CD4-positive, alpha-beta memory T cell (primary cell): ENCODE measurements around the gene KLHDC2. TPM values are rescaled to one million over a fixed set of nuclear protein-coding genes. Genes with fewer than 3 reads are reported as not detected.
"Not testable (repeated sequence)": the region's sequence is repeated elsewhere in the genome, so short reads cannot be mapped to it uniquely, and the experiment has no call there.

Experiments used
- CTCF ChIA-PET: fragments of 350-600 bp; sonication (Branson Sonifier 250); formaldehyde crosslinking; loops from one replicate; lab custom pipeline; 2021; ENCODE audit warnings: inconsistent platforms; ENCODE audit not compliant: partially characterized antibody; lab: Charles Lee
- POLR2A ChIA-PET: fragments of 350-600 bp; sonication (Branson Sonifier 250); formaldehyde crosslinking; loops from one replicate; lab custom pipeline; 2021; ENCODE audit not compliant: partially characterized antibody; lab: Charles Lee
- DNase-seq, 5 donors: peaks; one replicate each; pipeline versions ENCODE4 v3.0.0 to v3.0.0-alpha.2; 2020 to 2022; ENCODE audit warnings: mixed read lengths in 1 of 5
- H3K27ac ChIP-seq: one replicate; pipeline ENCODE4 v1.7.0; 2013; ENCODE audit warnings: low read depth, low read length
- H3K27me3 ChIP-seq: 2 replicates; pipeline ENCODE4 v1.7.0; 2013; ENCODE audit warnings: mild to moderate bottlenecking, low read length, moderate library complexity; ENCODE audit not compliant: insufficient read depth
- H3K36me3 ChIP-seq: 2 replicates; pipeline ENCODE4 v1.7.0; 2013; ENCODE audit warnings: mild to moderate bottlenecking, low read length, moderate library complexity; ENCODE audit not compliant: insufficient read depth
- H3K4me1 ChIP-seq: 2 replicates; pipeline ENCODE4 v1.7.0; 2013; ENCODE audit warnings: mild to moderate bottlenecking, low read length, moderate library complexity; ENCODE audit not compliant: insufficient read depth
- H3K4me3 ChIP-seq, 2 donors: one replicate each; pipeline ENCODE4 v1.7.0; 2013; ENCODE audit warnings: low read length in 2 of 2, mild to moderate bottlenecking in 1 of 2
- H3K9me3 ChIP-seq, 2 donors: one replicate each; pipeline ENCODE4 v1.7.0; 2013; ENCODE audit warnings: low read length in 2 of 2, control low read depth in 1 of 2; ENCODE audit not compliant: control insufficient read depth in 1 of 2
- H3K27ac Mint-ChIP-seq, 7 donors: one replicate each; pipeline ENCODE4 v1.8.0; 2020 to 2021; ENCODE audit warnings: mixed read lengths in 7 of 7, mild to moderate bottlenecking in 6 of 7, inconsistent platforms in 3 of 7, moderate library complexity in 3 of 7
- H3K27me3 Mint-ChIP-seq, 2 donors: one replicate each; pipeline ENCODE4 v1.8.0; 2020 to 2021; ENCODE audit warnings: mixed read lengths in 2 of 2
- H3K36me3 Mint-ChIP-seq, 2 donors: one replicate each; pipeline ENCODE4 v1.8.0; 2020 to 2021; ENCODE audit warnings: mixed read lengths in 2 of 2, inconsistent platforms in 1 of 2, mild to moderate bottlenecking in 1 of 2
- H3K4me1 Mint-ChIP-seq, 4 donors: one replicate each; pipeline ENCODE4 v1.8.0; 2020 to 2021; ENCODE audit warnings: mixed read lengths in 4 of 4, mild to moderate bottlenecking in 1 of 4
- H3K4me3 Mint-ChIP-seq, 8 donors: one replicate each; pipeline ENCODE4 v1.8.0; 2020 to 2021; ENCODE audit warnings: mixed read lengths in 8 of 8, mild to moderate bottlenecking in 7 of 8, moderate library complexity in 6 of 8, inconsistent platforms in 3 of 8
- H3K9me3 Mint-ChIP-seq, 8 donors: one replicate each; pipeline ENCODE4 v1.8.0; 2020 to 2021; ENCODE audit warnings: mixed read lengths in 8 of 8, mild to moderate bottlenecking in 5 of 8, inconsistent platforms in 3 of 8, moderate library complexity in 1 of 8
- intact Hi-C: fragments of 100-400 bp; cut with micrococcal nuclease; formaldehyde crosslinking; loops from one replicate; pipeline ENCODE4 v1.15.1; 2023
- polyA plus RNA-seq, 2 donors: library from polyadenylated mRNA; unstranded; fragments of 300-500 nt; fragmentation: Illumina TruSeq; gene quantifications; one replicate each; pipeline ENCODE4 v1.2.3, GENCODE V29; 2021
- total RNA-seq, 2 experiments: library from RNA; stranded (reverse); gene quantifications; one replicate each; pipeline ENCODE4 v1.2.3, GENCODE V29; 2021

Gene KLHDC2
- total and polyA plus RNA-seq, 4 experiments from 2014 or later: 84.0 to 97.0 (median 91.5) TPM

DNA sequence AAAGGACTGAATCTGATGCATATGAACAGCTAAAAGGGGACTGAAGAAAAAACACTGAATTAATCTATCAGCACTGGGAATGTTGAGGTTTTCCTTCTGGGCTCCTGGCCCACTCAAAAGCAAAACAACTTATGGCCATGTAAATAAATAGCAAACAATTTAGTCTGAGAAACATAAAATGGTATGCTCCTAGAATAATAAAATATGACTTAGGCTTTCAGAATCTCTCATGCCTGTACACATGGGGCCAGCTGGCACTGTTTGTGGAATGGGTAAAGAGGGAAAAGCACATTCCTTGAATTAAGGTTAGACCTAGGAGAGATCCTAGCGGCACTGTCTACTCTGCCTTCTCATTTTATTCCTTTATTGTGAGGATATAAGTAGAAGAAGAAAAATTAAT, 6.2 kb downstream of the KLHDC2 start:
- Mint-ChIP-seq H3K27me3 (no peaks in the 10 kb centered on the region), H3K27ac (peak overlapping the region in 3 of 7 donors; percentile 12 to 59 (median 39)), H3K36me3 (peaks cover 26 to 56% of the 10 kb centered on the region in 2 donors), H3K4me3 (no peak overlapping the region), H3K4me1 (peaks cover 20 to 39% (median 31%) of the 10 kb centered on the region in 4 donors), H3K9me3 (no peaks in the 10 kb centered on the region)
- CTCF ChIA-PET: interaction anchor here (1.2 to 1.3 kb wide), 2 partner anchors 10 to 78 kb away, joined by 3 to 4 read pairs; partner anchors contain the start of gene NEMF
- Histone ChIP-seq H3K36me3 (peaks cover 19% of the 10 kb centered on the region), H3K27me3 (no peaks in the 10 kb centered on the region), H3K9me3 (no peaks in the 10 kb centered on the region), H3K4me3 (no peak overlapping the region), H3K27ac (no peak overlapping the region), H3K4me1 (peaks cover 18% of the 10 kb centered on the region)
- intact Hi-C loops: no loop called here
- POLR2A ChIA-PET: no interaction called here
- DNase-seq: no peak

DNA sequence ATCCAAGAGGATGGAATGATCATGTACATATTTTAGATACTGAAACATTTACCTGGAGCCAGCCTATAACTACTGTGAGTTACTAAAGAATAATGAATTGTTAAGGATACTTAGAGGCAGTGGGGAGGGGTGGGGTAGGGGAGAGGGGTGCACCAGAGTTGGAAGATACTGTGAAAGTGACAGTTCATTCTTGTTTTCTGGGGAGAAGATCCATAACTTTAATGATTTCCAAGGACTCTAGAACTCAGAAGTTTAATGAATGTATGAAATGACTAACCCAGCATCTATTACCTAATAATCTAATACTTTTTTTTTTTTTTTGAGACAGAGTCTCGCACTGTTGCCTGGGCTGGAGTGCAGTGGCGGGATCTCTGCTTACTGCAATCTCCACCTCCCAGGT, 10.5 kb downstream of the KLHDC2 start:
- peaks cover 43 to 82% of the 10 kb centered on the region in 2 donors for H3K36me3 Mint-ChIP-seq
- H3K4me1 Mint-ChIP-seq: peaks cover 9 to 17% (median 12%) of the 10 kb centered on the region in 4 donors
- ChIA-PET POLR2A (no interaction called here), CTCF (no interaction called here)
- intact Hi-C loops: no loop called here
- H3K36me3 ChIP-seq: peaks cover 52% of the 10 kb centered on the region
- no peaks in the 10 kb centered on the region for H3K27me3 Mint-ChIP-seq
- H3K27ac ChIP-seq: no peak overlapping the region
- peak overlapping the region in 2 of 7 donors; percentile 7 to 24 for H3K27ac Mint-ChIP-seq
- H3K27me3 ChIP-seq: no peaks in the 10 kb centered on the region
- no peaks in the 10 kb centered on the region for H3K9me3 ChIP-seq
- DNase-seq: no peak
- no peaks in the 10 kb centered on the region for H3K4me1 ChIP-seq
- no peak overlapping the region for H3K4me3 Mint-ChIP-seq
- H3K4me3 ChIP-seq: no peak overlapping the region
- H3K9me3 Mint-ChIP-seq: no peaks in the 10 kb centered on the region

DNA sequence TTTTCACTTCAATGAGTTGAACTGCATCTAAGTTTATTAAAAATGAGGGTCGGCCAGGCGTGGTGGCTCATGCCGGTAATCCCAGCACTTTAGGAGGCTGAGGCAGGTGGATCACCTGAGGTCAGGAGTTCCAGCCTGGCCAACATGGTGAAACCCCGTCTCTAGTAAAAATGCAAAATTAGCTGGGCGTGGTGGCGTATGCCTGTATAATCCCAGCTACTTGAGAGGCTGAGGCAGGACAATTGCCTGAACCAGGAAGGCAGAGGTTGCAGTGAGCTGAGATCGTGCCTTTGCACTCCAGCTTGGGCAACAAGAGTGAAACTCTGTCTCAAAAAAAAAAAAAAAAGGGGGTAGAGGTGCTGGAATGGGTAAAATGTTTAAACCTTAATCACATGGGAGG, 13.1 kb downstream of the KLHDC2 start:
- DNase-seq, H3K4me3 ChIP-seq, H3K9me3 Mint-ChIP-seq, H3K27ac ChIP-seq, H3K4me1 Mint-ChIP-seq, intact Hi-C loops, H3K27me3 Mint-ChIP-seq, H3K4me3 Mint-ChIP-seq, H3K9me3 ChIP-seq, H3K4me1 ChIP-seq, H3K27me3 ChIP-seq: not testable (repeated sequence)
- peaks cover 68% of the 10 kb centered on the region for H3K36me3 ChIP-seq
- ChIA-PET CTCF (interaction anchor here (1.0 to 5.9 kb wide), 6 partner anchors 9 to 146 kb away, joined by 3 to 20 read pairs (median 4); partner anchors contain the start of genes DNAAF2, KLHDC2 and NEMF), POLR2A (interaction anchor here (2.2 to 5.8 kb wide), 2 partner anchors 11 to 161 kb away, joined by 5 to 47 read pairs; partner anchors contain the start of genes KLHDC2, MGAT2 and RPL36AL)
- Mint-ChIP-seq H3K27ac (peak overlapping the region in 4 of 7 donors; percentile 17 to 68 (median 44)), H3K36me3 (peaks cover 40 to 86% of the 10 kb centered on the region in 2 donors)

DNA sequence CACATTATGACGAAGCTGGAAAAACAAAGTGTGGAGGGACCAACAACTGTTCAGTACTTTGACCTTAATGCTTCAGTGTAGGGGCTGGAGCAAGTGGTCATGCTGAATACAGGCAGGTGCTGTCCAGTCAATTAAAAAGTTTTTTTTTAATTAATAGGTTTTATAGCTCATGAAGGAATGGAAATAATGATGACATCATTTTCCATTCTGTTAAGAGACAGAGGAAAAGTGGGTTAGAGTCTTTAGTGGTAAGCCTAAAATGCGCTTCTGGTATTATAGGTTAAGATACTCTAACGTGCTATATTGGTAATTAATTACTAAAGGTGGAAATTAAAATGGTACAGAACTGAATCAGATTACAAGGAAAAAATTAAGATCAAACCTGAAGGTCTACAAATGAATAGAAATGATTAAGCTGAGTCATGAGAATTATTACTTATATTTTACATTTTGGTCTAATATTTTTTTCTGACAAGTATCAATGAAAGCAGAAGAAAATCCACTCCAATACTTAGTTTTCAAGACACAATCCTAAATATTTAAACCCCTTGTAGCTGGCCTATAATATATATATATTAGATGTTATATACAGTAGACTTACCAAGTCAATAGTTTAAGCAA, 15.6 kb downstream of the KLHDC2 start:
- H3K27ac ChIP-seq: no peak overlapping the region
- H3K27me3 ChIP-seq: no peaks in the 10 kb centered on the region
- H3K4me1 Mint-ChIP-seq: peaks cover 0 to 4% (median 0%) of the 10 kb centered on the region in 4 donors
- no peaks in the 10 kb centered on the region for H3K9me3 Mint-ChIP-seq
- ChIA-PET POLR2A (interaction anchor here (1.7 to 5.8 kb wide), 2 partner anchors 14 to 163 kb away, joined by 4 to 47 read pairs; partner anchors contain the start of genes KLHDC2, MGAT2 and RPL36AL), CTCF (interaction anchor here (1.3 to 5.9 kb wide), 5 partner anchors 9 to 149 kb away, joined by 3 to 20 read pairs (median 4); partner anchors contain the start of gene DNAAF2)
- H3K4me1 ChIP-seq: no peaks in the 10 kb centered on the region
- no peaks in the 10 kb centered on the region for H3K27me3 Mint-ChIP-seq
- no peak overlapping the region for H3K4me3 ChIP-seq
- H3K4me3 Mint-ChIP-seq: no peak overlapping the region
- peak overlapping the region in 1 of 7 donors; percentile 13 for H3K27ac Mint-ChIP-seq
- H3K9me3 ChIP-seq: no peaks in the 10 kb centered on the region
- no peak for DNase-seq
- H3K36me3 Mint-ChIP-seq: peaks cover 42 to 89% of the 10 kb centered on the region in 2 donors
- intact Hi-C loops: loop anchor here (2.0 kb wide), 1 partner anchor 15 kb away; the partner anchor contains the start of gene KLHDC2
- H3K36me3 ChIP-seq: peaks cover 81% of the 10 kb centered on the region

DNA sequence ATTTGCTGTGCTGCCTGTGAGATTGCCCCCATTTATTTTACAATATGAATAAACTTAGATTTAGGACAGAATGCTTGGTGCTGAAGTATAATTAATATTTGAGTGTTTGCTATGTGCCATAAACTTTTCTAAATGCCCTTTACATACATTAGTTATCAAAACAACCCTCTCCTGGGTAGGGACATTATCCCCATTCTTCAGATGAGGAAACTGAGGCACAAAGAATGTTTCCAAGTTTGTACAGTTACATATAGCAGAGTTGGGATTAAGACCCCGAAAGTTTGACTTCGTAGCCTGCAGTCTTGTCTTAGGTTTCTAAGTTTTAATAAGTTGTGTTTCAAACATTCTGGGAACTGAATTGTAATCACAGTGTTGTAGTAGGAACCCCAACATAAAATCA, 18.4 kb downstream of the KLHDC2 start:
- no peaks in the 10 kb centered on the region for H3K27me3 ChIP-seq
- H3K27ac ChIP-seq: no peak overlapping the region
- no peak overlapping the region for H3K4me3 ChIP-seq
- no peaks in the 10 kb centered on the region for H3K27me3 Mint-ChIP-seq
- H3K9me3 Mint-ChIP-seq: no peaks in the 10 kb centered on the region
- no peak for DNase-seq
- H3K36me3 ChIP-seq: peaks cover 86% of the 10 kb centered on the region
- no peak overlapping the region for H3K4me3 Mint-ChIP-seq
- intact Hi-C loops: no loop called here
- peaks cover 0 to 4% (median under 1%) of the 10 kb centered on the region in 4 donors for H3K4me1 Mint-ChIP-seq
- H3K27ac Mint-ChIP-seq: peak overlapping the region in 3 of 7 donors; percentile 19 to 77 (median 27)
- ChIA-PET POLR2A (no interaction called here), CTCF (no interaction called here)
- H3K9me3 ChIP-seq: no peaks in the 10 kb centered on the region
- no peaks in the 10 kb centered on the region for H3K4me1 ChIP-seq
- H3K36me3 Mint-ChIP-seq: peaks cover 48 to 90% of the 10 kb centered on the region in 2 donors

DNA sequence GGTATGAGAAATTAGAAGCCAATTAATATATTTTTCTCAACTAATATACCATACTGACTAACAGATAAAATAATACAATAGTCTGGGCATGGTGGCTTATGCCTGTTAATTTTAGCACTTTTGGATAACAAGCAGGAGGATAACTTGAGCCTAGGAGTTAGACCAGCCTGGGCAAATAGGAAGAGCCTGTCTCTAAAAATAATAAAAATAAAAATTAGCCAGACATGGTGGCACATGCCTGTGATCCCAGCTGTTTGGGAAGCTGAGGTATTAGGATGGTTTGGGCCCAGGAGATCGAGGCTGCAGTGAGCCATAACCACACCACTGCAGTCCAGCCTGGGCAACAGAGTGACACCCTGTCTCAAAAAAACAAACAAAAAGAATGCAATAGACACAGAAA, 24.7 kb downstream of the KLHDC2 start:
- intact Hi-C loops: no loop called here
- peaks cover 0 to 5% (median 2%) of the 10 kb centered on the region in 4 donors for H3K4me1 Mint-ChIP-seq
- Histone ChIP-seq H3K36me3 (peaks cover 50% of the 10 kb centered on the region), H3K9me3 (no peaks in the 10 kb centered on the region), H3K27me3 (no peaks in the 10 kb centered on the region), H3K27ac (no peak overlapping the region), H3K4me3 (no peak overlapping the region), H3K4me1 (no peaks in the 10 kb centered on the region)
- H3K9me3 Mint-ChIP-seq: no peaks in the 10 kb centered on the region
- no peak overlapping the region for H3K4me3 Mint-ChIP-seq
- peak overlapping the region in 2 of 7 donors; percentile 42 to 64 for H3K27ac Mint-ChIP-seq
- H3K36me3 Mint-ChIP-seq: peaks cover 40 to 86% of the 10 kb centered on the region in 2 donors
- ChIA-PET POLR2A (no interaction called here), CTCF (no interaction called here)
- no peaks in the 10 kb centered on the region for H3K27me3 Mint-ChIP-seq
- DNase-seq: no peak

DNA sequence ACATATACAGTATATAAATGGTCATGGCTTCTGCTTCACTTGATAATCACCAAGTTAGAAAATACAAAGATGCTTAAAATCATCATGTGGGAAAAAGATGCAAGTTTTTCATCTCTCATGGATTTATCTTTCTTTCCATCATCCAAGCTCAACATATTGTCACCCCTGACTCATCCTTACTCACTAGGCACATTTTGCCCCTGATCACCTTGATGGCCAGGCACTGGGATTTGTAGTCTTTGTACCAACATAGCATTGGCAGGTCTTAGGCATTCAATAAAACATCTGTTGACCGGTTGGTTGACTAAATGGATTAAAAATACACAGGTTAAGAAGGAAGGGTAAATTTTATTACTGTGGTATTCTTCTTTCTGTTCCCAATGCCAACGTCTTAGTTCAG, 28.1 kb downstream of the KLHDC2 start:
- Mint-ChIP-seq H3K36me3 (peaks cover 41 to 83% of the 10 kb centered on the region in 2 donors), H3K27me3 (no peaks in the 10 kb centered on the region), H3K9me3 (no peaks in the 10 kb centered on the region), H3K4me1 (peaks cover 0 to 4% (median 2%) of the 10 kb centered on the region in 4 donors), H3K4me3 (no peak overlapping the region), H3K27ac (peak overlapping the region in 4 of 7 donors; percentile 11 to 70 (median 56))
- no peaks in the 10 kb centered on the region for H3K4me1 ChIP-seq
- H3K9me3 ChIP-seq: no peaks in the 10 kb centered on the region
- intact Hi-C loops: no loop called here
- no peak overlapping the region for H3K4me3 ChIP-seq
- no peak for DNase-seq
- no peak overlapping the region for H3K27ac ChIP-seq
- H3K36me3 ChIP-seq: peaks cover 46% of the 10 kb centered on the region
- H3K27me3 ChIP-seq: no peaks in the 10 kb centered on the region
- POLR2A ChIA-PET: interaction anchor here (3.1 kb wide), 1 partner anchor 27 kb away, joined by 12 read pairs; the partner anchor contains the start of gene KLHDC2
- CTCF ChIA-PET: interaction anchor here (1.2 kb wide), 1 partner anchor 15 kb away, joined by 4 read pairs; no protein-coding TSS in a partner anchor
